HepG2 (cell line): ENCODE results near the gene ACSM3. TPM values are rescaled to one million over a fixed set of nuclear protein-coding genes. Genes with fewer than 3 reads are reported as not detected.

Experiments
- ATAC-seq: fragments of 200-7000 bp; cut with Tn5 transposase; 3 replicates; pipeline ENCODE4 v1.9.1; 2020; ENCODE audit warnings: mild to moderate bottlenecking, moderate library complexity
- BruUV-seq: library from RNA; stranded (reverse); fragments of 400-500 nt; replicated peaks from 2 replicates; lab custom pipeline; 2021; lab: Mats Ljungman, UMichigan
- CTCF ChIA-PET: fragments of 300-600 bp; formaldehyde crosslinking; extraction: SDS; loops from one replicate; lab custom pipeline; 2021; ENCODE audit warnings: low total read pairs, inconsistent platforms, low intra/inter-chr PET ratio; lab: Yijun Ruan, JAX
- POLR2A ChIA-PET: fragments of 350-600 bp; sonication (Branson Sonifier 250); formaldehyde crosslinking; loops from one replicate; lab custom pipeline; 2020; ENCODE audit warnings: antibody characterized with exemption, inconsistent platforms; lab: Yijun Ruan, JAX
- DNase-seq: peaks from one replicate; pipeline ENCODE4 v3.0.0-alpha.2; 2015; ENCODE audit warnings: low spot score
- FAIRE-seq: peaks from 3 replicates; lab custom pipeline; 2011; peaks lifted over from hg19 to GRCh38; lab: Jason Lieb, UNC
- H2AFZ ChIP-seq: one replicate; pipeline ENCODE4 v1.6.1; 2011; ENCODE audit warnings: low read length, inconsistent platforms
- H3K27ac ChIP-seq: fragments of 300-600 bp; 3 replicates; pipeline ENCODE4 v1.8.0; 2011; ENCODE audit warnings: mixed run types, mild to moderate bottlenecking, mixed read lengths, low read length, inconsistent platforms; ENCODE audit not compliant: insufficient read depth; ENCODE audit errors: extremely low read length
- H3K27me3 ChIP-seq, 2 experiments: fragments of 200-600 bp in 1 of 2; 2 replicates in 1 of 2; 3 replicates in 1 of 2; pipeline versions ENCODE4 v1.6.0 to v1.8.0; 2011; ENCODE audit warnings: low read length in 2 of 2, mild to moderate bottlenecking in 2 of 2, moderate library complexity in 2 of 2, inconsistent platforms in 1 of 2; ENCODE audit not compliant: insufficient read depth in 2 of 2, control insufficient read depth in 1 of 2
- H3K36me3 ChIP-seq, 2 experiments: fragments of 200-600 bp in 1 of 2; replicated peaks in 1 of 2; 2 replicates in 1 of 2; 3 replicates in 1 of 2; pipeline versions ENCODE4 v1.5.1 to v1.8.0; 2011; ENCODE audit warnings: low read length in 2 of 2, inconsistent platforms in 1 of 2; ENCODE audit not compliant: insufficient read depth in 2 of 2, control insufficient read depth in 1 of 2
- H3K4me1 ChIP-seq: 2 replicates; pipeline ENCODE4 v1.5.1; 2012; ENCODE audit warnings: low read length, inconsistent platforms; ENCODE audit not compliant: insufficient read depth
- H3K4me2 ChIP-seq: 2 replicates; pipeline ENCODE4 v1.6.0; 2011; ENCODE audit warnings: low read depth, low read length, inconsistent platforms
- H3K4me3 ChIP-seq, 3 experiments: fragments of 200-600 bp in 1 of 3; sonication (generic), shearing (Covaris generic) in 1 of 3; replicated peaks in 1 of 3; 2 replicates each; pipeline ENCODE4 v1.5.1; 2011 to 2016; ENCODE audit warnings: low read length in 3 of 3, inconsistent platforms in 2 of 3, low read depth in 2 of 3, mild to moderate bottlenecking in 2 of 3, control low read depth in 1 of 3, mixed read lengths in 1 of 3; ENCODE audit not compliant: insufficient read depth in 1 of 3
- H3K79me2 ChIP-seq: one replicate; pipeline ENCODE4 v1.6.1; 2011; ENCODE audit warnings: low read length, inconsistent platforms; ENCODE audit not compliant: insufficient read depth
- H3K9ac ChIP-seq: 2 replicates; pipeline ENCODE4 v1.6.0; 2011; ENCODE audit warnings: mild to moderate bottlenecking, low read depth, low read length, inconsistent platforms; ENCODE audit not compliant: insufficient read depth
- H3K9me3 ChIP-seq: 2 replicates; pipeline ENCODE4 v1.5.1; 2012; ENCODE audit warnings: mild to moderate bottlenecking, low read length
- H4K20me1 ChIP-seq: 2 replicates; pipeline ENCODE4 v1.6.0; 2011; ENCODE audit warnings: inconsistent platforms, mild to moderate bottlenecking, low read length, moderate library complexity; ENCODE audit not compliant: insufficient read depth
- ARID4A ChIP-seq: sonication (generic); formaldehyde crosslinking; IDR thresholded peaks from 2 replicates; pipeline ENCODE4 v1.5.0; 2020; ENCODE audit warnings: mild to moderate bottlenecking, missing genetic modification reagents, borderline replicate concordance
- BRF2 ChIP-seq: sonication (generic); formaldehyde crosslinking; IDR thresholded peaks from 2 replicates; pipeline ENCODE4 v1.8.1; 2022; ENCODE audit warnings: mild to moderate bottlenecking, missing genetic modification reagents
- DR1 ChIP-seq: sonication (generic); formaldehyde crosslinking; IDR thresholded peaks from 2 replicates; pipeline ENCODE4 v1.8.0; 2021; ENCODE audit warnings: mild to moderate bottlenecking, missing genetic modification reagents, inconsistent platforms
- FOXO1 ChIP-seq: sonication (generic); formaldehyde crosslinking; IDR thresholded peaks from 2 replicates; pipeline ENCODE4 v1.4.0; 2020; ENCODE audit warnings: missing genetic modification reagents
- LBX2 ChIP-seq: sonication (generic); formaldehyde crosslinking; IDR thresholded peaks from 2 replicates; pipeline ENCODE4 v1.5.0; 2020; ENCODE audit warnings: missing genetic modification reagents, mild to moderate bottlenecking, borderline replicate concordance
- MED1 ChIP-seq: sonication (generic); formaldehyde crosslinking; IDR thresholded peaks from 2 replicates; pipeline ENCODE4 v1.4.0; 2020; ENCODE audit warnings: missing genetic modification reagents
- MTA3 ChIP-seq: sonication (generic); formaldehyde crosslinking; IDR thresholded peaks from 2 replicates; pipeline ENCODE4 v1.4.0; 2020; ENCODE audit warnings: missing genetic modification reagents
- NFE2L2 ChIP-seq: fragments of 150-350 bp; IDR thresholded peaks from 2 replicates; pipeline ENCODE4 v1.6.1; 2014; ENCODE audit warnings: low read length
- SETDB1 ChIP-seq: sonication (generic); formaldehyde crosslinking; IDR thresholded peaks from 2 replicates; pipeline ENCODE4 v1.5.1; 2020; ENCODE audit warnings: missing genetic modification reagents, mild to moderate bottlenecking, borderline replicate concordance
- SOX6 ChIP-seq, 2 experiments: fragments of 450-650 bp in 1 of 2; sonication (generic) in 1 of 2; formaldehyde crosslinking in 1 of 2; IDR thresholded peaks; 2 replicates each; pipeline versions ENCODE4 v1.4.0 to v1.6.1; 2017 to 2020; ENCODE audit warnings: antibody characterized with exemption in 1 of 2, mild to moderate bottlenecking in 1 of 2, missing genetic modification reagents in 1 of 2
- STAT5B ChIP-seq: sonication (generic); formaldehyde crosslinking; IDR thresholded peaks from 2 replicates; pipeline ENCODE4 v1.4.0; 2020; ENCODE audit warnings: missing genetic modification reagents
- ZFP90 ChIP-seq: sonication (generic); formaldehyde crosslinking; IDR thresholded peaks from 2 replicates; pipeline ENCODE4 v1.8.0; 2022; ENCODE audit warnings: missing genetic modification reagents, mild to moderate bottlenecking, inconsistent platforms, borderline replicate concordance
- ZNF280D ChIP-seq: sonication (generic); formaldehyde crosslinking; IDR thresholded peaks from 2 replicates; pipeline ENCODE4 v1.5.1; 2020; ENCODE audit warnings: mild to moderate bottlenecking, missing genetic modification reagents
- ZNF282 ChIP-seq: fragments of 450-650 bp; IDR thresholded peaks from 2 replicates; pipeline ENCODE4 v1.6.1; 2018; ENCODE audit not compliant: partially characterized antibody
- WGBS: methylation state at CpG from one replicate; pipeline ENCODE4 v1.1.6; 2017; ENCODE audit warnings: low lambda C conversion rate; 5-methylcytosine and 5-hydroxymethylcytosine counted together
- in situ Hi-C: cut with HindIII; loops from 2 replicates; pipeline ENCODE4 v1.10.0; 2017; ENCODE audit warnings: low pct_unique_long_range_greater_than_20kb; ENCODE audit not compliant: extremely low pct_ligation_motif_present
- intact Hi-C: fragments of 100-400 bp; cut with micrococcal nuclease; formaldehyde crosslinking; loops from one replicate; pipeline ENCODE4 v1.10.0; 2022; ENCODE audit not compliant: unreplicated experiment
- polyA plus RNA-seq, 8 experiments: library from polyadenylated mRNA; depleted of rRNA in 3 of 8; stranded (reverse) in 7 of 8; unstranded in 1 of 8; fragments of >200 nt; fragmentation: Illumina TruSeq in 4 of 8; extraction: Trizol in 4 of 8; gene quantifications; 2 replicates each; pipeline versions ENCODE4 v1.2.1 to v1.2.3, GENCODE V29; 2011 to 2016; ENCODE audit warnings: low read depth in 4 of 8, missing spikeins in 1 of 8, mixed read lengths in 1 of 8; ENCODE audit not compliant: insufficient read depth in 1 of 8
- total RNA-seq, 5 experiments: library from RNA; depleted of rRNA; stranded (reverse); fragments of >200 nt; fragmentation: Illumina TruSeq; extraction: Trizol; gene quantifications; 2 replicates each; pipeline ENCODE4 v1.2.3, GENCODE V29; 2016; ENCODE audit warnings: low read depth in 1 of 5

The ACSM3 gene
- total and polyA plus RNA-seq, 2 of the 13 experiments (the other 11 are each of a cell fraction or from before 2014, with no cell fraction given): 74.0 to 108 TPM

DNA sequence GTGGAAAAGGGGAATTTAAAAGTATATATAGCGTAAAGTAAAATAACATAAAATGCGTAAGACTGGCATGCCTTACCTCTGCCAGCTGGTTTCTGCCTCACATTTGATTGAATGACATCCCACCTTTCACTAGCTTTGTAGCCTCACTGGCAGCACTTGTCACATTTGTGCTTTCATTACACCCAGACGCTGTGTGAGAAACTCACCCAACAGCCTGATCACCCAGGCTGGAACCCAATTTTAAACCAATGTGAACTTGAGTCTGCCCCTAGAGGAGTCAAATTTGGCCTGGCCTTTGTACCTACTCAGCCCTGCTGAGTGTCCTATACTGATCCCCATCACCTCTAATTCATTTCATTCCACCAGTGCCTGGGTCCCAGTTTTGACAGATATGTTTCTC, 17.4 kb upstream of the ACSM3 start (continued):
- TF ChIP-seq ZNF282 (no peak), MTA3 (no peak), LBX2 (no peak), DR1 (CRISPR knock-in tag) (no peak), ZFP90 (CRISPR knock-in tag) (no peak), FOXO1 (no peak), STAT5B (CRISPR knock-in tag) (no peak), BRF2 (CRISPR knock-in tag) (no peak)

GRCh38 chr16:20747030-20747816, 16.6 kb upstream of the ACSM3 start:
- CTCF ChIA-PET: no interaction called here
- TF ChIP-seq ARID4A (CRISPR knock-in tag) (no peak), NFE2L2 (no peak), SOX6 (IDR thresholded peaks at IDR 0.05) (no peak), SOX6 (CRISPR knock-in tag; IDR thresholded peaks at IDR 0.05) (no peak; the same call in 1 of the 2 replicates), MED1 (CRISPR knock-in tag) (no peak), ZNF280D (CRISPR knock-in tag) (peak; percentile 67; the same call in 1 of the 2 replicates), SETDB1 (peak; percentile 96)

More at GRCh38 chr16:20747030-20747816, 16.6 kb upstream of the ACSM3 start:
- H3K27ac ChIP-seq: no peak overlapping the region
- intact Hi-C loops (no loop called here), in situ Hi-C loops (no loop called here)
- no peaks in the 10 kb centered on the region for H3K27me3 ChIP-seq
- 74% methylated on average over 4 of the region's 4 CpGs for WGBS
- FAIRE-seq: no peak
- no peak for ATAC-seq
- peak; percentile 52 for DNase-seq
- no peak overlapping the region for H3K4me3 ChIP-seq
- H3K36me3 ChIP-seq: no peaks in the 10 kb centered on the region
- POLR2A ChIA-PET: no interaction called here
- H3K79me2 ChIP-seq: no peaks in the 10 kb centered on the region
- H4K20me1 ChIP-seq: no peaks in the 10 kb centered on the region
- peaks cover 16% of the 10 kb centered on the region for H3K9me3 ChIP-seq
- no TSS peak for BruUV-seq
- H3K4me2 ChIP-seq: no peak overlapping the region
- H3K9ac ChIP-seq: no peak overlapping the region
- peaks cover 18% of the 10 kb centered on the region for H3K4me1 ChIP-seq
- no peak overlapping the region for H2AFZ ChIP-seq
